Measurements from ENCODE around the gene LKAAEAR1.

DNA sequence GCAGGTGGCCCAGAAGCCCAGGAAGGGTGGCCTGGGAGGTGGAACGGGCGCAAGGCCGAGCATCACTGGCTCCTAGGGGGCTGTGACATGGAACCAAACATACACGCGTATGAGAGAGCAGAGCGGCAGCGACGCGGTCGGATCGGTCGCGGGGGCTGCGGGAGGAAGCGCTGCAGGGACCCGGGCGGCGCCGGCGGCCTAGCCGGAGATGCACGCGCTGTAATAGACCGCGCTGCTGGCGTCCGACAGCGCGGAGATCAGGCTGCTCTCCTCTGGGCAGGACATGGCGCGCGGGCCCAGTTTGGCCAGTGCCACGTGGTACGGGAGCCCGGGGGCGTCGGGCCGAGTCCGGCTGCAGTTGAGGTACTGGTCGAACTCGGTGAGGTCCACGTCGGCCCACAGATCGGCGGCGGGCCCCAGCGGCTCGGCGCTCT lies 36.2 kb downstream of the LKAAEAR1 start:
- TF ChIP-seq, protein P1, sequence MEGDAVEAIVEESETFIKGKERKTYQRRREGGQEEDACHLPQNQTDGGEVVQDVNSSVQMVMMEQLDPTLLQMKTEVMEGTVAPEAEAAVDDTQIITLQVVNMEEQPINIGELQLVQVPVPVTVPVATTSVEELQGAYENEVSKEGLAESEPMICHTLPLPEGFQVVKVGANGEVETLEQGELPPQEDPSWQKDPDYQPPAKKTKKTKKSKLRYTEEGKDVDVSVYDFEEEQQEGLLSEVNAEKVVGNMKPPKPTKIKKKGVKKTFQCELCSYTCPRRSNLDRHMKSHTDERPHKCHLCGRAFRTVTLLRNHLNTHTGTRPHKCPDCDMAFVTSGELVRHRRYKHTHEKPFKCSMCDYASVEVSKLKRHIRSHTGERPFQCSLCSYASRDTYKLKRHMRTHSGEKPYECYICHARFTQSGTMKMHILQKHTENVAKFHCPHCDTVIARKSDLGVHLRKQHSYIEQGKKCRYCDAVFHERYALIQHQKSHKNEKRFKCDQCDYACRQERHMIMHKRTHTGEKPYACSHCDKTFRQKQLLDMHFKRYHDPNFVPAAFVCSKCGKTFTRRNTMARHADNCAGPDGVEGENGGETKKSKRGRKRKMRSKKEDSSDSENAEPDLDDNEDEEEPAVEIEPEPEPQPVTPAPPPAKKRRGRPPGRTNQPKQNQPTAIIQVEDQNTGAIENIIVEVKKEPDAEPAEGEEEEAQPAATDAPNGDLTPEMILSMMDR (conservative IDR thresholded peaks at IDR 0.05; ENCODE audit: low read length): no peak
- no peak for TF ChIP-seq EZH2phosphoT487 (IDR thresholded peaks at IDR 0.05; ENCODE audit: borderline replicate concordance, low read depth, low read length)

All from OCI-LY7 (cell line).